H1 (cell line): ENCODE results near the gene SH3PXD2A. TPM values are rescaled to one million over a fixed set of nuclear protein-coding genes. Genes with fewer than 3 reads are reported as not detected.

ENCODE experiments used
- CTCF ChIA-PET: fragments of 300-600 bp; sonication (Branson Sonifier 250); formaldehyde crosslinking; loops from one replicate; lab custom pipeline; 2021; ENCODE audit not compliant: partially characterized antibody; lab: Charles Lee
- POLR2A ChIA-PET: fragments of 300-600 bp; sonication (Branson Sonifier 250); formaldehyde crosslinking; loops from one replicate; lab custom pipeline; 2021; ENCODE audit warnings: inconsistent platforms; ENCODE audit not compliant: partially characterized antibody; lab: Charles Lee
- DNase-seq, 2 experiments: peaks; one replicate each; pipeline versions ENCODE4 v3.0.0 to v3.0.0-alpha.2; 2010 to 2022; ENCODE audit warnings: low spot score in 2 of 2, low read depth in 1 of 2, mixed read lengths in 1 of 2
- FAIRE-seq: peaks from 2 replicates; lab custom pipeline; 2011; peaks lifted over from hg19 to GRCh38; lab: Jason Lieb, UNC
- H2AFZ ChIP-seq: 2 replicates; pipeline ENCODE4 v1.8.1; 2012; ENCODE audit warnings: low read length, inconsistent platforms
- H2AK5ac ChIP-seq: 2 replicates; pipeline ENCODE4 v1.6.1; 2013; ENCODE audit warnings: low read depth, low read length
- H2BK120ac ChIP-seq: replicated peaks from 2 replicates; pipeline ENCODE3; 2013; ENCODE audit warnings: low read depth, low read length, inconsistent platforms
- H2BK12ac ChIP-seq: 2 replicates; pipeline ENCODE4 v1.6.1; 2013; ENCODE audit warnings: low read depth, low read length
- H2BK15ac ChIP-seq: 2 replicates; pipeline ENCODE4 v1.6.1; 2013; ENCODE audit warnings: low read length
- H2BK20ac ChIP-seq: 2 replicates; pipeline ENCODE4 v1.6.1; 2013; ENCODE audit warnings: low read length
- H2BK5ac ChIP-seq: 2 replicates; pipeline ENCODE4 v1.6.1; 2013; ENCODE audit warnings: low read depth, low read length
- H3K14ac ChIP-seq: 2 replicates; pipeline ENCODE4 v1.6.1; 2013; ENCODE audit warnings: inconsistent platforms; ENCODE audit not compliant: insufficient read length
- H3K18ac ChIP-seq: 2 replicates; pipeline ENCODE4 v1.6.1; 2013; ENCODE audit warnings: low read length; ENCODE audit errors: extremely low read depth
- H3K23ac ChIP-seq: 2 replicates; pipeline ENCODE4 v1.6.1; 2013; ENCODE audit warnings: inconsistent platforms; ENCODE audit not compliant: insufficient read length
- H3K23me2 ChIP-seq: 2 replicates; pipeline ENCODE4 v1.6.1; 2013; ENCODE audit warnings: low read depth, low read length
- H3K27ac ChIP-seq: 2 replicates; pipeline ENCODE4 v1.6.1; 2011; ENCODE audit warnings: low read depth, low read length, inconsistent platforms
- H3K27me3 ChIP-seq, 4 experiments: replicated peaks in 1 of 4; 1 replicate in 1 of 4; 2 replicates in 3 of 4; pipeline versions ENCODE4 v1.6.1 to v1.8.1; 2011 to 2013; ENCODE audit warnings: low read length in 3 of 4, mild to moderate bottlenecking in 3 of 4, inconsistent platforms in 2 of 4, mixed read lengths in 2 of 4, moderate library complexity in 1 of 4; ENCODE audit not compliant: control insufficient read depth in 3 of 4, insufficient read depth in 3 of 4; ENCODE audit errors: extremely low read depth in 1 of 4
- H3K36me3 ChIP-seq, 4 experiments: 2 replicates each; pipeline versions ENCODE4 v1.6.1 to v1.8.1; 2011 to 2013; ENCODE audit warnings: mild to moderate bottlenecking in 4 of 4, low read length in 3 of 4, moderate library complexity in 2 of 4, control low read depth in 1 of 4, inconsistent platforms in 1 of 4; ENCODE audit not compliant: insufficient read depth in 4 of 4, control insufficient read depth in 2 of 4
- H3K4ac ChIP-seq: replicated peaks from 2 replicates; pipeline ENCODE3; 2013; ENCODE audit warnings: low read length, low read depth, mixed read lengths, inconsistent platforms; ENCODE audit not compliant: insufficient read length
- H3K4me1 ChIP-seq, 4 experiments: replicated peaks in 1 of 4; 1 replicate in 1 of 4; 2 replicates in 3 of 4; pipeline versions ENCODE4 v1.6.1 to v1.8.1; 2011 to 2013; ENCODE audit warnings: low read length in 3 of 4, inconsistent platforms in 2 of 4, mixed read lengths in 1 of 4; ENCODE audit not compliant: insufficient read depth in 4 of 4, control insufficient read depth in 3 of 4
- H3K4me2 ChIP-seq, 2 experiments: 2 replicates each; pipeline versions ENCODE4 v1.6.1 to v1.8.1; 2011 to 2013; ENCODE audit warnings: low read depth in 2 of 2, low read length in 2 of 2, control low read depth in 1 of 2, inconsistent platforms in 1 of 2, mild to moderate bottlenecking in 1 of 2; ENCODE audit not compliant: insufficient read depth in 1 of 2
- H3K4me3 ChIP-seq, 4 experiments: fragments of 200-600, 300-600 bp in 1 of 4; sonication (generic), shearing (Covaris generic), sonication (Bioruptor Twin) in 1 of 4; 2 replicates each; pipeline versions ENCODE4 v1.5.1 to v1.8.1; 2011 to 2016; ENCODE audit warnings: low read length in 4 of 4, low read depth in 3 of 4, control low read depth in 2 of 4, inconsistent platforms in 2 of 4, mild to moderate bottlenecking in 2 of 4, mixed read lengths in 1 of 4, moderate library complexity in 1 of 4; ENCODE audit not compliant: insufficient read depth in 2 of 4; ENCODE audit errors: extremely low read depth in 1 of 4
- H3K56ac ChIP-seq: replicated peaks from 2 replicates; pipeline ENCODE3; 2013; ENCODE audit warnings: low read depth, mild to moderate bottlenecking, mixed read lengths, low read length, inconsistent platforms; ENCODE audit not compliant: insufficient read length
- H3K79me1 ChIP-seq: 2 replicates; pipeline ENCODE4 v1.6.1; 2013; ENCODE audit warnings: low read depth, low read length, control low read depth
- H3K79me2 ChIP-seq, 2 experiments: 2 replicates each; pipeline versions ENCODE4 v1.6.1 to v1.8.1; 2012 to 2013; ENCODE audit warnings: low read length in 2 of 2, mild to moderate bottlenecking in 2 of 2, inconsistent platforms in 1 of 2; ENCODE audit not compliant: insufficient read depth in 2 of 2, control insufficient read depth in 1 of 2
- H3K9ac ChIP-seq, 4 experiments: replicated peaks in 1 of 4; 1 replicate in 1 of 4; 2 replicates in 3 of 4; pipeline versions ENCODE4 v1.6.1 to v1.8.1; 2011 to 2013; ENCODE audit warnings: low read depth in 3 of 4, low read length in 3 of 4, control low read depth in 2 of 4, mild to moderate bottlenecking in 2 of 4, moderate library complexity in 2 of 4, inconsistent platforms in 1 of 4; ENCODE audit errors: extremely low read depth in 1 of 4
- H3K9me3 ChIP-seq, 2 experiments: 2 replicates each; pipeline versions ENCODE4 v1.6.1 to v1.8.1; 2012 to 2013; ENCODE audit warnings: mild to moderate bottlenecking in 2 of 2, moderate library complexity in 2 of 2, control low read depth in 1 of 2, inconsistent platforms in 1 of 2, low read depth in 1 of 2, low read length in 1 of 2, mixed read lengths in 1 of 2; ENCODE audit not compliant: insufficient read depth in 2 of 2
- H4K20me1 ChIP-seq, 2 experiments: replicated peaks in 1 of 2; 2 replicates each; pipeline versions ENCODE3 to v1.8.1; 2011 to 2013; ENCODE audit warnings: inconsistent platforms in 2 of 2, low read length in 2 of 2, mild to moderate bottlenecking in 1 of 2; ENCODE audit not compliant: insufficient read depth in 2 of 2, control insufficient read depth in 1 of 2
- H4K5ac ChIP-seq: 2 replicates; pipeline ENCODE4 v1.6.1; 2013; ENCODE audit warnings: low read length, low read depth, mixed read lengths, inconsistent platforms; ENCODE audit not compliant: insufficient read length
- H4K8ac ChIP-seq: 2 replicates; pipeline ENCODE4 v1.8.0; 2013; ENCODE audit warnings: mild to moderate bottlenecking, moderate library complexity, low read length, inconsistent platforms; ENCODE audit not compliant: insufficient read depth; ENCODE audit errors: extremely low read depth
- H4K91ac ChIP-seq: replicated peaks from 2 replicates; pipeline ENCODE3; 2013; ENCODE audit warnings: low read length, mixed read lengths, inconsistent platforms; ENCODE audit not compliant: insufficient read length
- CBX5 ChIP-seq: fragments of 300-800, 300-1000 bp; sonication (generic); IDR thresholded peaks from 2 replicates; pipeline ENCODE4 v1.7.1; 2016; ENCODE audit warnings: antibody characterized with exemption, low read length, low read depth
- CHD1 ChIP-seq: IDR thresholded peaks from 2 replicates; pipeline ENCODE4 v1.6.1; 2012; ENCODE audit warnings: low read depth, low read length, improper control_type of control experiment
- EGR1 ChIP-seq: IDR thresholded peaks from 2 replicates; pipeline ENCODE4 v1.6.1; 2011; ENCODE audit warnings: low read depth, low read length, borderline replicate concordance
- FOSL1 ChIP-seq: IDR thresholded peaks from 2 replicates; pipeline ENCODE4 v1.6.1; 2011; ENCODE audit warnings: mild to moderate bottlenecking, low read depth, low read length, moderate library complexity; ENCODE audit not compliant: insufficient read depth
- WGBS, 2 experiments: shearing (Covaris generic) in 1 of 2; methylation state at CpG; one replicate each; pipeline versions ENCODE4 v1.1.6 to v1.1.7; 2013 to 2015; ENCODE audit warnings: low lambda C conversion rate in 2 of 2, mixed read lengths in 2 of 2, inconsistent platforms in 1 of 2, low coverage in 1 of 2, missing lambda C conversion rate in 1 of 2; ENCODE audit not compliant: insufficient replicate concordance in 2 of 2, insufficient coverage in 1 of 2, insufficient read length in 1 of 2; ENCODE audit errors: extremely low coverage in 1 of 2, missing lambda C conversion rate in 1 of 2; 5-methylcytosine and 5-hydroxymethylcytosine counted together
- polyA plus RNA-seq, 7 experiments: library from polyadenylated mRNA; depleted of rRNA in 3 of 7; stranded (reverse) in 5 of 7; unstranded in 2 of 7; fragments of >200 nt in 5 of 7; fragments of 200-250 nt in 2 of 7; gene quantifications; 1 replicate in 5 of 7; 2 replicates in 1 of 7; 4 replicates in 1 of 7; pipeline versions ENCODE4 v1.2.1 to v1.2.3, GENCODE V29; 2011 to 2013; ENCODE audit warnings: missing spikeins in 2 of 7, mixed read lengths in 2 of 7
- total RNA-seq: library from RNA; stranded (reverse); fragmentation: NEBNext Ultra II Directional; extraction: Animal tissue kit (Norgen Biotek cat#: 25700); gene quantifications from 2 replicates; pipeline ENCODE4 v1.2.1, GENCODE V29; 2021

Gene SH3PXD2A
- total and polyA plus RNA-seq, 2 of the 8 experiments (the other 6 are each of a cell fraction or from before 2014, with no cell fraction given), result 5.4 to 16.3 TPM

GRCh38 chr10:103657061-103657591, 198.2 kb downstream of the SH3PXD2A start:
- Histone ChIP-seq H3K79me1 (0 out of 2 replicates have a peak, but pooled peaks cover 7% of the 10 kb centered on the region), H2BK12ac (no peak overlapping the region), H3K23me2 (no peaks in the 10 kb centered on the region), H3K56ac (no peak overlapping the region), H3K4me2 (no peak overlapping the region), H4K8ac (no peak overlapping the region), H2AFZ (no peak overlapping the region), H3K23ac (no peak overlapping the region), H3K79me2 (no peaks in the 10 kb centered on the region), H3K4me1 (peaks cover 0 to 26% (median 22%) of the 10 kb centered on the region in 4 experiments; a peak in 6 of 7 replicates), H2BK5ac (no peak overlapping the region), H4K5ac (no peak overlapping the region), H3K27ac (no peak overlapping the region), H4K20me1 (peaks cover 0 to 2% of the 10 kb centered on the region in 2 experiments), H3K18ac (no peak overlapping the region), H3K4me3 (no peak overlapping the region), H3K36me3 (peaks cover 0 to 6% (median 2%) of the 10 kb centered on the region in 4 experiments; a peak in 1 of 8 replicates), H2BK20ac (no peak overlapping the region), H3K4ac (no peak overlapping the region), H3K9me3 (no peaks in the 10 kb centered on the region), H3K27me3 (no peaks in the 10 kb centered on the region; a peak in 1 of 7 replicates), H3K9ac (no peak overlapping the region), H2BK15ac (no peak overlapping the region), H2BK120ac (no peak overlapping the region), H3K14ac (no peak overlapping the region), H4K91ac (no peak overlapping the region), H2AK5ac (no peak overlapping the region)
- DNase-seq (no peak), FAIRE-seq (no peak)
- WGBS, 2 experiments, result 87% methylated on average over 4 of the region's 4 CpGs; no CpG with 5 or more reads in 1 of the 2 experiments
- ChIA-PET CTCF (interaction anchor here (0.7 to 27.1 kb wide), 11 partner anchors 9 to 93 kb away, joined by 3 to 336 read pairs (median 8); no protein-coding TSS in a partner anchor), POLR2A (interaction anchor here (0.9 to 1.3 kb wide), 3 partner anchors 19 to 41 kb away, joined by 3 read pairs; no protein-coding TSS in a partner anchor)
- TF ChIP-seq FOSL1 (no peak), EGR1 (no peak), CBX5 (no peak), CHD1 (no peak)
